Mesothelial cell of epicardium (in vitro differentiated cells): ENCODE results near the gene OR10V1. TPM values are rescaled to one million over a fixed set of nuclear protein-coding genes. Genes with fewer than 3 reads are reported as not detected.

Experiments used
- DNase-seq, 2 experiments: peaks; one replicate each; pipeline ENCODE4 v3.0.0; 2021; ENCODE audit warnings: low spot score in 2 of 2; ENCODE audit not compliant: unreplicated experiment in 2 of 2
- H3K27ac Mint-ChIP-seq: 2 replicates; pipeline ENCODE4 v1.8.0; 2021; ENCODE audit warnings: mixed read lengths
- H3K27me3 Mint-ChIP-seq: 2 replicates; pipeline ENCODE4 v1.8.0; 2021; ENCODE audit warnings: low read depth, mixed read lengths
- H3K36me3 Mint-ChIP-seq: 2 replicates; pipeline ENCODE4 v1.8.0; 2021; ENCODE audit warnings: mixed read lengths
- H3K4me1 Mint-ChIP-seq: 2 replicates; pipeline ENCODE4 v1.8.0; 2021; ENCODE audit warnings: mixed read lengths
- H3K4me3 Mint-ChIP-seq: 2 replicates; pipeline ENCODE4 v1.8.0; 2021; ENCODE audit warnings: mild to moderate bottlenecking, moderate library complexity, mixed read lengths
- H3K9me3 Mint-ChIP-seq: 2 replicates; pipeline ENCODE4 v1.8.0; 2021; ENCODE audit warnings: mixed read lengths
- total RNA-seq: library from RNA; stranded (reverse); gene quantifications from 3 replicates; pipeline ENCODE4 v1.2.1, GENCODE V29; 2021
- TF ChIP-seq, protein P1 (sequence below): fragments of 200-600 bp; sonication (generic); IDR thresholded peaks from one replicate; pipeline ENCODE4 v1.5.0; 2021; ENCODE audit warnings: antibody characterized with exemption; ENCODE audit not compliant: unreplicated experiment

The OR10V1 gene
- total RNA-seq, 1 donor from 2014 or later, result not detected

GRCh38 chr11:59678813-59679165 is 34.9 kb downstream of the OR10V1 start:
- peaks cover 4% of the 10 kb centered on the region for H3K4me1 Mint-ChIP-seq
- no peak overlapping the region for H3K27ac Mint-ChIP-seq
- H3K36me3 Mint-ChIP-seq, result no peaks in the 10 kb centered on the region
- no peaks in the 10 kb centered on the region for H3K27me3 Mint-ChIP-seq
- no peak overlapping the region for H3K4me3 Mint-ChIP-seq
- H3K9me3 Mint-ChIP-seq, result peaks cover 8% of the 10 kb centered on the region
- DNase-seq, result no peak
- TF ChIP-seq, protein P1, sequence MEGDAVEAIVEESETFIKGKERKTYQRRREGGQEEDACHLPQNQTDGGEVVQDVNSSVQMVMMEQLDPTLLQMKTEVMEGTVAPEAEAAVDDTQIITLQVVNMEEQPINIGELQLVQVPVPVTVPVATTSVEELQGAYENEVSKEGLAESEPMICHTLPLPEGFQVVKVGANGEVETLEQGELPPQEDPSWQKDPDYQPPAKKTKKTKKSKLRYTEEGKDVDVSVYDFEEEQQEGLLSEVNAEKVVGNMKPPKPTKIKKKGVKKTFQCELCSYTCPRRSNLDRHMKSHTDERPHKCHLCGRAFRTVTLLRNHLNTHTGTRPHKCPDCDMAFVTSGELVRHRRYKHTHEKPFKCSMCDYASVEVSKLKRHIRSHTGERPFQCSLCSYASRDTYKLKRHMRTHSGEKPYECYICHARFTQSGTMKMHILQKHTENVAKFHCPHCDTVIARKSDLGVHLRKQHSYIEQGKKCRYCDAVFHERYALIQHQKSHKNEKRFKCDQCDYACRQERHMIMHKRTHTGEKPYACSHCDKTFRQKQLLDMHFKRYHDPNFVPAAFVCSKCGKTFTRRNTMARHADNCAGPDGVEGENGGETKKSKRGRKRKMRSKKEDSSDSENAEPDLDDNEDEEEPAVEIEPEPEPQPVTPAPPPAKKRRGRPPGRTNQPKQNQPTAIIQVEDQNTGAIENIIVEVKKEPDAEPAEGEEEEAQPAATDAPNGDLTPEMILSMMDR, result no peak

DNA sequence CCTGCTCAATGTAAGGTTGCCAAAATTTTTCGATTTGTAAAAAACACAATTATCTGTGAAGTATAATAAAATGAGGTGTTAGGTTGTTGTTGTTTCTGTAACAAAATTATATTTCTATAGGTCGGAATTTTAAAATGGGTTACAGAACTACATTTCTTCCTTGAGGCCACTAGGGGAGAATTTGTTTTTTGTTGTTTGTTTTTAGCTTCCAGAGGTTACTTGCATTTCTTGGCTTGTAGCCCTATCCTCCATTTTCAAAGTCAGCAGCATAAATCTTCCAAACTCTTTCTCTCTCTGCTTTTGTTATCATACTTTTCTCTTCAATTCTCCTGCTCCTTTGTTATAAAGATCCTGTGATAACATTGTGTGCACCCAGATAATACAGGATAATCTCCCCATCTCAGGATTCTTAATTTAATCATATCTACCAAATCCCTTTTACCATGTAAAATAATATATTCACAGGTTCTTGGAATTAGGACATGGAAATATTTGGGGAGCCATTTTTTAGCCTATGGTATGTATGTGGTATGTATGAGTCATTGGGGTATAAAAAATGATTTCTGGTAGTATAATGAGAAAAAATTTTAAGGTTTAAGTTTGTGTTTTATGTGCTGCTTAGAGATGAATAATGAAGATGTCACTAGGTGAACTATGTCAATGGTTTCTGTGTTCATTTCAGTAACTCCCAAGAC is 35.4 kb downstream of the OR10V1 start:
- no peak for DNase-seq
- Mint-ChIP-seq H3K9me3 (peaks cover 8% of the 10 kb centered on the region), H3K36me3 (no peaks in the 10 kb centered on the region), H3K4me1 (peaks cover 4% of the 10 kb centered on the region), H3K27me3 (no peaks in the 10 kb centered on the region), H3K27ac (no peak overlapping the region), H3K4me3 (no peak overlapping the region)
- TF ChIP-seq, protein P1, result peak; percentile 30

DNA sequence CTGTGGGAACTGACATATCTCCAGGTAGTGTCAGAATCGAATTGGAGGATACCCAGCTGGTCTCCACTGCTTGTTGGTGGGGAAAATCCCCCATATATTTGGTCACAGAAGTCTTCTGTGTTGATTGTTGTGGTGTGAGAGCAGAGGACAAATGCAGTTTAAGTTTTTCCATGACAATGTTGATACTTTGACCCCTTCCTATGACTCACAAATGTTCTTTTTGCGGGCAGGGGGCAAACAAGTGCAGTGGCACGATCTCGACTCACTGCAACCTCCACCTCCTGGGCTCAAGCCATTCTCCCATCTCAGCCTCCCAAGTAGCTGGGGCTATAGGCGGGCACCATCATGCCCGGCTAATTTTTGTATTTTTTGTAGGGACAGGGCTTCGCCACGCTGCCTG is 37.4 kb downstream of the OR10V1 start:
- Mint-ChIP-seq H3K9me3 (peaks cover 8% of the 10 kb centered on the region), H3K4me3 (no peak overlapping the region), H3K27ac (no peak overlapping the region), H3K27me3 (no peaks in the 10 kb centered on the region), H3K36me3 (no peaks in the 10 kb centered on the region), H3K4me1 (peaks cover 4% of the 10 kb centered on the region)
- TF ChIP-seq, protein P1, result no peak
- no peak for DNase-seq

DNA sequence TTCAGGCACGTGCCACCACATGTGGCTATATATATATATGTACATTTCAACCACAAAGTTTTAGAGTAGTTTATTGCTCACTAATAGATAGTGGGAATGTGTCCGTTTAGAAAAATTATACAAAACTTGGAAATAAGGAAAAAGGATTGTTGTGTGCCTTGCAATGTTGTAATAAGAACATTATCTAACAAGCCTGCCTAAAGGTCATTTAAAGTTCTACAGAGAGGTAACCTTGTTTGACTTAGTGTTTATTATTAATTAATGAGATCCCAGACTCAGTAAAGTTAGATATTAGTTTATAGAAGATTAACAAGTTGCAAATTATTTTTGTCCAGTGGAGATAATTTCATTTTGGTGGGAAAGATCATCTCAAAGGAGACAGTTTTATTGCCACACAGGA is 39.4 kb downstream of the OR10V1 start:
- Mint-ChIP-seq H3K4me1 (peaks cover 8% of the 10 kb centered on the region), H3K36me3 (no peaks in the 10 kb centered on the region), H3K27ac (no peak overlapping the region), H3K9me3 (peaks cover 8% of the 10 kb centered on the region), H3K27me3 (no peaks in the 10 kb centered on the region), H3K4me3 (no peak overlapping the region)
- TF ChIP-seq, protein P1, result no peak
- no peak for DNase-seq

DNA sequence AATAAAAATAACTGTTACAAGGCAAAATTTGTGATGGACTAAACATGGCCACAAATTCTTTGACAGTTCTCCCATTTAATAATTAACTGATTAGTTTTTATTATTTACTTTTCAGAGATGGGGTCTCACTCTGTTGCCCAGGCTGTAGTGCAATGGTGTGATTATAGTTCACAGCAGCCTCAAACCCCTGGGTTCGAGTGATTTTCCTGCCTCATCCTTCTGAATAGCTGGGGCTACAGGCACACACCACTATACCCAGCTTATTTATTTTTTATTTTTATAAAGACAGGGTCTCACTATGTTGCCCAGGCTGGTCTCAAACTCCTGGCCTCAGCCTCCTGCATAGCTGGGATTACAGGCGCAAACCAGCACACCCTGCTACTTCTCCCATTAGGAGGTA is 40.4 kb downstream of the OR10V1 start:
- TF ChIP-seq, protein P1, result no peak
- H3K27ac Mint-ChIP-seq, result no peak overlapping the region

More for the DNA sequence above, 40.4 kb downstream of the OR10V1 start:
- H3K36me3 Mint-ChIP-seq, result no peaks in the 10 kb centered on the region
- DNase-seq, result no peak
- peaks cover 6% of the 10 kb centered on the region for H3K9me3 Mint-ChIP-seq
- no peak overlapping the region for H3K4me3 Mint-ChIP-seq
- H3K4me1 Mint-ChIP-seq, result peaks cover 8% of the 10 kb centered on the region
- H3K27me3 Mint-ChIP-seq, result peaks cover under 1% of the 10 kb centered on the region
